Measurements from ENCODE around the gene PTPN3.

The PTPN3 gene

GRCh38 chr9:109450346-109450745 is 47.8 kb downstream of the PTPN3 start:
- DNase-seq: no peak

- DNase-seq: no peak
Observed at GRCh38 chr9:109449036-109449798, 48.9 kb downstream of the PTPN3 start.

- no peak for DNase-seq
Observed at GRCh38 chr9:109448223-109448622, 49.9 kb downstream of the PTPN3 start.

- no peak for DNase-seq
Observed at GRCh38 chr9:109447329-109448076, 50.6 kb downstream of the PTPN3 start.

GRCh38 chr9:109444771-109445320 is 53.3 kb downstream of the PTPN3 start:
- DNase-seq: no peak

GRCh38 chr9:109442716-109443115 is 55.4 kb downstream of the PTPN3 start:
- DNase-seq: no peak

GRCh38 chr9:109441296-109441695 is 56.8 kb downstream of the PTPN3 start:
- DNase-seq: no peak

GRCh38 chr9:109440797-109441287 is 57.3 kb downstream of the PTPN3 start:
- DNase-seq: peak; percentile 17 to 35

GRCh38 chr9:109440117-109440515 is 58.0 kb downstream of the PTPN3 start:
- no peak for DNase-seq

- DNase-seq: no peak
Observed at GRCh38 chr9:109439378-109440116, 58.6 kb downstream of the PTPN3 start.

GRCh38 chr9:109437286-109437685 is 60.8 kb downstream of the PTPN3 start:
- no peak for DNase-seq

GRCh38 chr9:109436071-109436470 is 62.0 kb downstream of the PTPN3 start:
- no peak for DNase-seq

GRCh38 chr9:109433476-109433875 is 64.6 kb downstream of the PTPN3 start:
- DNase-seq: no peak

GRCh38 chr9:109430231-109430630 is 67.9 kb downstream of the PTPN3 start:
- no peak for DNase-seq

- no peak for DNase-seq
Observed at GRCh38 chr9:109428854-109429253, 69.3 kb downstream of the PTPN3 start.

GRCh38 chr9:109427886-109428285 is 70.2 kb downstream of the PTPN3 start:
- DNase-seq: no peak

GRCh38 chr9:109426626-109427402 is 71.3 kb downstream of the PTPN3 start:
- DNase-seq: no peak

GRCh38 chr9:109424618-109425017 is 73.5 kb downstream of the PTPN3 start:
- DNase-seq: no peak

- no peak for DNase-seq
Observed at GRCh38 chr9:109423877-109424276, 74.2 kb downstream of the PTPN3 start.

GRCh38 chr9:109422641-109423040 is 75.5 kb downstream of the PTPN3 start:
- DNase-seq: no peak

- no peak for DNase-seq
Observed at GRCh38 chr9:109421026-109421970, 76.8 kb downstream of the PTPN3 start.

All from CD4-positive, alpha-beta T cell treated with Interleukin-1 beta for 1 hour (primary cell).